H1 (cell line): ENCODE measurements around the gene ADRA2A. TPM values are rescaled to one million over a fixed set of nuclear protein-coding genes. Genes with fewer than 3 reads are reported as not detected.

Source experiments
- CTCF ChIA-PET: fragments of 300-600 bp; sonication (Branson Sonifier 250); formaldehyde crosslinking; loops from one replicate; lab custom pipeline; 2021; ENCODE audit not compliant: partially characterized antibody; lab: Charles Lee
- POLR2A ChIA-PET: fragments of 300-600 bp; sonication (Branson Sonifier 250); formaldehyde crosslinking; loops from one replicate; lab custom pipeline; 2021; ENCODE audit warnings: inconsistent platforms; ENCODE audit not compliant: partially characterized antibody; lab: Charles Lee
- DNase-seq, 2 experiments: peaks; one replicate each; pipeline versions ENCODE4 v3.0.0 to v3.0.0-alpha.2; 2010 to 2022; ENCODE audit warnings: low spot score in 2 of 2, low read depth in 1 of 2, mixed read lengths in 1 of 2
- FAIRE-seq: peaks from 2 replicates; lab custom pipeline; 2011; peaks lifted over from hg19 to GRCh38; lab: Jason Lieb, UNC
- H2AFZ ChIP-seq: 2 replicates; pipeline ENCODE4 v1.8.1; 2012; ENCODE audit warnings: low read length, inconsistent platforms
- H2AK5ac ChIP-seq: 2 replicates; pipeline ENCODE4 v1.6.1; 2013; ENCODE audit warnings: low read depth, low read length
- H2BK120ac ChIP-seq: replicated peaks from 2 replicates; pipeline ENCODE3; 2013; ENCODE audit warnings: low read depth, low read length, inconsistent platforms
- H2BK12ac ChIP-seq: 2 replicates; pipeline ENCODE4 v1.6.1; 2013; ENCODE audit warnings: low read depth, low read length
- H2BK15ac ChIP-seq: 2 replicates; pipeline ENCODE4 v1.6.1; 2013; ENCODE audit warnings: low read length
- H2BK20ac ChIP-seq: 2 replicates; pipeline ENCODE4 v1.6.1; 2013; ENCODE audit warnings: low read length
- H2BK5ac ChIP-seq: 2 replicates; pipeline ENCODE4 v1.6.1; 2013; ENCODE audit warnings: low read depth, low read length
- H3K14ac ChIP-seq: 2 replicates; pipeline ENCODE4 v1.6.1; 2013; ENCODE audit warnings: inconsistent platforms; ENCODE audit not compliant: insufficient read length
- H3K18ac ChIP-seq: 2 replicates; pipeline ENCODE4 v1.6.1; 2013; ENCODE audit warnings: low read length; ENCODE audit errors: extremely low read depth
- H3K23ac ChIP-seq: 2 replicates; pipeline ENCODE4 v1.6.1; 2013; ENCODE audit warnings: inconsistent platforms; ENCODE audit not compliant: insufficient read length
- H3K23me2 ChIP-seq: 2 replicates; pipeline ENCODE4 v1.6.1; 2013; ENCODE audit warnings: low read depth, low read length
- H3K27ac ChIP-seq: 2 replicates; pipeline ENCODE4 v1.6.1; 2011; ENCODE audit warnings: low read depth, low read length, inconsistent platforms
- H3K27me3 ChIP-seq, 4 experiments: replicated peaks in 1 of 4; 1 replicate in 1 of 4; 2 replicates in 3 of 4; pipeline versions ENCODE4 v1.6.1 to v1.8.1; 2011 to 2013; ENCODE audit warnings: low read length in 3 of 4, mild to moderate bottlenecking in 3 of 4, inconsistent platforms in 2 of 4, mixed read lengths in 2 of 4, moderate library complexity in 1 of 4; ENCODE audit not compliant: control insufficient read depth in 3 of 4, insufficient read depth in 3 of 4; ENCODE audit errors: extremely low read depth in 1 of 4
- H3K36me3 ChIP-seq, 4 experiments: 2 replicates each; pipeline versions ENCODE4 v1.6.1 to v1.8.1; 2011 to 2013; ENCODE audit warnings: mild to moderate bottlenecking in 4 of 4, low read length in 3 of 4, moderate library complexity in 2 of 4, control low read depth in 1 of 4, inconsistent platforms in 1 of 4; ENCODE audit not compliant: insufficient read depth in 4 of 4, control insufficient read depth in 2 of 4
- H3K4ac ChIP-seq: replicated peaks from 2 replicates; pipeline ENCODE3; 2013; ENCODE audit warnings: low read length, low read depth, mixed read lengths, inconsistent platforms; ENCODE audit not compliant: insufficient read length
- H3K4me1 ChIP-seq, 4 experiments: replicated peaks in 1 of 4; 1 replicate in 1 of 4; 2 replicates in 3 of 4; pipeline versions ENCODE4 v1.6.1 to v1.8.1; 2011 to 2013; ENCODE audit warnings: low read length in 3 of 4, inconsistent platforms in 2 of 4, mixed read lengths in 1 of 4; ENCODE audit not compliant: insufficient read depth in 4 of 4, control insufficient read depth in 3 of 4
- H3K4me2 ChIP-seq, 2 experiments: 2 replicates each; pipeline versions ENCODE4 v1.6.1 to v1.8.1; 2011 to 2013; ENCODE audit warnings: low read depth in 2 of 2, low read length in 2 of 2, control low read depth in 1 of 2, inconsistent platforms in 1 of 2, mild to moderate bottlenecking in 1 of 2; ENCODE audit not compliant: insufficient read depth in 1 of 2
- H3K4me3 ChIP-seq, 4 experiments: fragments of 200-600, 300-600 bp in 1 of 4; sonication (generic), shearing (Covaris generic), sonication (Bioruptor Twin) in 1 of 4; 2 replicates each; pipeline versions ENCODE4 v1.5.1 to v1.8.1; 2011 to 2016; ENCODE audit warnings: low read length in 4 of 4, low read depth in 3 of 4, control low read depth in 2 of 4, inconsistent platforms in 2 of 4, mild to moderate bottlenecking in 2 of 4, mixed read lengths in 1 of 4, moderate library complexity in 1 of 4; ENCODE audit not compliant: insufficient read depth in 2 of 4; ENCODE audit errors: extremely low read depth in 1 of 4
- H3K56ac ChIP-seq: replicated peaks from 2 replicates; pipeline ENCODE3; 2013; ENCODE audit warnings: low read depth, mild to moderate bottlenecking, mixed read lengths, low read length, inconsistent platforms; ENCODE audit not compliant: insufficient read length
- H3K79me1 ChIP-seq: 2 replicates; pipeline ENCODE4 v1.6.1; 2013; ENCODE audit warnings: low read depth, low read length, control low read depth
- H3K79me2 ChIP-seq, 2 experiments: 2 replicates each; pipeline versions ENCODE4 v1.6.1 to v1.8.1; 2012 to 2013; ENCODE audit warnings: low read length in 2 of 2, mild to moderate bottlenecking in 2 of 2, inconsistent platforms in 1 of 2; ENCODE audit not compliant: insufficient read depth in 2 of 2, control insufficient read depth in 1 of 2
- H3K9ac ChIP-seq, 4 experiments: replicated peaks in 1 of 4; 1 replicate in 1 of 4; 2 replicates in 3 of 4; pipeline versions ENCODE4 v1.6.1 to v1.8.1; 2011 to 2013; ENCODE audit warnings: low read depth in 3 of 4, low read length in 3 of 4, control low read depth in 2 of 4, mild to moderate bottlenecking in 2 of 4, moderate library complexity in 2 of 4, inconsistent platforms in 1 of 4; ENCODE audit errors: extremely low read depth in 1 of 4
- H3K9me3 ChIP-seq, 2 experiments: 2 replicates each; pipeline versions ENCODE4 v1.6.1 to v1.8.1; 2012 to 2013; ENCODE audit warnings: mild to moderate bottlenecking in 2 of 2, moderate library complexity in 2 of 2, control low read depth in 1 of 2, inconsistent platforms in 1 of 2, low read depth in 1 of 2, low read length in 1 of 2, mixed read lengths in 1 of 2; ENCODE audit not compliant: insufficient read depth in 2 of 2
- H4K20me1 ChIP-seq, 2 experiments: replicated peaks in 1 of 2; 2 replicates each; pipeline versions ENCODE3 to v1.8.1; 2011 to 2013; ENCODE audit warnings: inconsistent platforms in 2 of 2, low read length in 2 of 2, mild to moderate bottlenecking in 1 of 2; ENCODE audit not compliant: insufficient read depth in 2 of 2, control insufficient read depth in 1 of 2
- H4K5ac ChIP-seq: 2 replicates; pipeline ENCODE4 v1.6.1; 2013; ENCODE audit warnings: low read length, low read depth, mixed read lengths, inconsistent platforms; ENCODE audit not compliant: insufficient read length
- H4K8ac ChIP-seq: 2 replicates; pipeline ENCODE4 v1.8.0; 2013; ENCODE audit warnings: mild to moderate bottlenecking, moderate library complexity, low read length, inconsistent platforms; ENCODE audit not compliant: insufficient read depth; ENCODE audit errors: extremely low read depth
- H4K91ac ChIP-seq: replicated peaks from 2 replicates; pipeline ENCODE3; 2013; ENCODE audit warnings: low read length, mixed read lengths, inconsistent platforms; ENCODE audit not compliant: insufficient read length
- KDM1A ChIP-seq: fragments of 200-600, 300-600 bp; sonication (generic); IDR thresholded peaks from 2 replicates; pipeline ENCODE4 v1.7.1; 2016; ENCODE audit warnings: mild to moderate bottlenecking, low read length, borderline replicate concordance
- polyA plus RNA-seq, 7 experiments: library from polyadenylated mRNA; depleted of rRNA in 3 of 7; stranded (reverse) in 5 of 7; unstranded in 2 of 7; fragments of >200 nt in 5 of 7; fragments of 200-250 nt in 2 of 7; gene quantifications; 1 replicate in 5 of 7; 2 replicates in 1 of 7; 4 replicates in 1 of 7; pipeline versions ENCODE4 v1.2.1 to v1.2.3, GENCODE V29; 2011 to 2013; ENCODE audit warnings: missing spikeins in 2 of 7, mixed read lengths in 2 of 7
- total RNA-seq: library from RNA; stranded (reverse); fragmentation: NEBNext Ultra II Directional; extraction: Animal tissue kit (Norgen Biotek cat#: 25700); gene quantifications from 2 replicates; pipeline ENCODE4 v1.2.1, GENCODE V29; 2021

Gene ADRA2A
- total and polyA plus RNA-seq, 2 of the 8 experiments (the other 6 are each of a cell fraction or from before 2014, with no cell fraction given): 5.9 to 6.2 TPM

- Histone ChIP-seq H4K8ac (no peak overlapping the region), H3K4me2 (no peak overlapping the region), H3K18ac (no peak overlapping the region), H3K14ac (no peak overlapping the region), H4K5ac (no peak overlapping the region), H2BK120ac (no peak overlapping the region), H3K56ac (no peak overlapping the region), H3K4ac (no peak overlapping the region), H3K23me2 (no peaks in the 10 kb centered on the region), H3K79me1 (no peaks in the 10 kb centered on the region), H2BK15ac (no peak overlapping the region), H2BK5ac (no peak overlapping the region), H2AK5ac (no peak overlapping the region), H2AFZ (no peak overlapping the region), H4K91ac (no peak overlapping the region), H2BK12ac (no peak overlapping the region), H2BK20ac (no peak overlapping the region), H3K4me3 (no peak overlapping the region), H4K20me1 (no peaks in the 10 kb centered on the region), H3K23ac (no peak overlapping the region), H3K36me3 (no peaks in the 10 kb centered on the region), H3K27ac (no peak overlapping the region), H3K27me3 (no peaks in the 10 kb centered on the region), H3K79me2 (no peaks in the 10 kb centered on the region), H3K4me1 (no peaks in the 10 kb centered on the region), H3K9ac (no peak overlapping the region), H3K9me3 (peaks cover 8 to 11% of the 10 kb centered on the region in 2 experiments; a peak in 2 of 4 replicates)
- ChIA-PET CTCF (interaction anchor here (0.7 to 1.7 kb wide), 4 partner anchors 20 to 306 kb away, joined by 3 to 5 read pairs (median 4); no protein-coding TSS in a partner anchor), POLR2A (no interaction called here)
- DNase-seq (no peak), FAIRE-seq (no peak)
- no peak for TF ChIP-seq KDM1A
Observed at GRCh38 chr10:111037858-111038257, 39.0 kb upstream of the ADRA2A start.
